GM19438 (cell line): ENCODE results near the gene TRHDE.
"Not testable (repeated sequence)": the region's sequence is repeated elsewhere in the genome, so short reads cannot be mapped to it uniquely, and the experiment has no call there.

Experiments
- ATAC-seq: cut with Tn5 transposase; IDR thresholded peaks from one replicate; pipeline ENCODE4 v1.9.1; 2021; ENCODE audit warnings: low read depth; ENCODE audit not compliant: unreplicated experiment

The TRHDE gene

DNA sequence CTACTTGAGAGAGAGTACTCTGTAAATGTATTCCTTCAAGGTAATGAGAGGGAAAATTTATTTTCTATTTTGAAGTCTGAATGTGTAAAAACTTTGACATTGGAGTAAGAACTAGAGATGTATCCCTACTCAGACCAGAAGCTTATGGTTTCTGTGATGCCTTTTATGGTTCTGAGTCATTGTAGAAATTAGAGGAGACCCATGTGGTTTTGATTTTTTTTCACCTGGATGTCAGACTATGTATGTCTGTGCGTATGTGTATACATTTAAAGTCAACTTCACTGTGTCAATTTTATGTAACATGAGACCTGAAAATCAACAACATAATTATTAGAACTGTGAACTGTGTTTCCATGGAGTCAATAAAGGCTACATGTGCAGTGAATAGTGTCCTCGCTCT lies 302.0 kb downstream of the TRHDE start:
- no peak for ATAC-seq

DNA sequence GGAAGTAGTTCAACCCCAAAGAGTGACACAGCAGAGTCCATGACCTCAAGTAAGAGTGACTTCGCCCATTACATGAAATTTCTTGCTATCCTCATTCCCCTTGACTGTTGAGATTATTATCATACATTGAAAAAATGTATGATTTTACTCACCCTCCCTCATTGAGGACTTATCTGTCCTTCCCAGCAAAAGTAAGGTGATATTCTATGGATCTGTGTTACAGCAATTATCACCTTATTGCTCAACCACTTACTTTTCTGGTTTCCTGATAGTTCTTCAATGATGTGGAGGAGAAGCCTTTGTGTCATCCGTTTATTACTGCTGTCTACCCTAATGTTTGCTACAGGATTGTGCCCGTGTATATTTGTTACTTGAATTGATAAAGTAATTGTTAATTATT lies 306.2 kb downstream of the TRHDE start:
- no peak for ATAC-seq

DNA sequence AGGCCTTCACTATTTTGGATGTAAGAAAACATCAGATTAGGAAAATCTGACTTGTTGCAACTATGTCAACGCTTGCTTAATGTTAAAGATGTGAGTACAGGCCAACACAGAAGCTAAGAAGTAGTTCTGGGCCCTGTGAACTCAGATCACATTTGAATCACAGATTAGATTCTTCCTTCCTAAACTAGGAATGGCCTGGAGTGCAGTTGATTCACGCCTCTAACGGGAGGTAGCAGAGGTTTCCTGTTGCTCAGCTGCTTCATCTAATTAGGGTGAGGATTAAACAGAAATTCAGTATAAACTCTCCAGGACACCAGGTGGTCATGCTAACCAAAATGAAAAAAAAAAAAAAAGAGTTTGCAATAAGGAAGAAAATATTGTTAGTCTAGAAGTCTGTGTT lies 314.3 kb downstream of the TRHDE start:
- no peak for ATAC-seq

DNA sequence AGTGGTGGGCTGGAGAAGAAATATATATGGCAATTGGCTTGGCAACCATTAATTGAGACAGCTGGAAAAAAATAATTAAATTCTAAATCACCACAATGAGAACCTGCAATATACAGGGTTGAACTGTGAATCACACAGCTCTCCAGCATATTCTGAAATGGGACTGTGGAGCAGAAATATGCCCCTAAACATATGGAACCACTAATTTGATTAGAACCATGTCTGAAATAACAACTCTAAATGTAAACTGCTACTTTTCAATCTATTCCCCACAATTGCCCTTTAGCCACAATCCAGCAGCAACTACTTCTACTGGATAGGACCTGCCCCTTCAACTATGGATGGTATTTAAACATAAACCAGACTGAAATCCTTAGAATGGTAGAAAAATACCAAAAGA lies 330.4 kb downstream of the TRHDE start:
- ATAC-seq: no peak

DNA sequence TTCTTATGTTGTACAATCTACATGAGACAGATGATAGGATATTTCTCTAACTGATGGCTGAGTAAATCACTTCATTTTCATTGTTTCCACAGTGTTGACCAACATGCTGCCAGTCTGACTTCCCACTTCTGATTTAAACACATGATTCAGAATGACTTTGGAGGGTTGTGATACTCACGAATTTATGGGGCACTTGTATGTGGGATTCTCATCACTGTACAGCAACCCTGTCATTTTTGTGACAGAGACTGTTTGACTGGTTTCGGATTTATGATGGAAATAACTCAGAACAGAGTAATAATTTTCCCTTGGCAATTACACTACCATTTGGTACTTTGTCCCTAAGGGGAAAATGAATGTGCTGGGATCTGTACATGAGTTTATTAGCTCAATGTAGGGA lies 333.8 kb downstream of the TRHDE start:
- ATAC-seq: no peak

DNA sequence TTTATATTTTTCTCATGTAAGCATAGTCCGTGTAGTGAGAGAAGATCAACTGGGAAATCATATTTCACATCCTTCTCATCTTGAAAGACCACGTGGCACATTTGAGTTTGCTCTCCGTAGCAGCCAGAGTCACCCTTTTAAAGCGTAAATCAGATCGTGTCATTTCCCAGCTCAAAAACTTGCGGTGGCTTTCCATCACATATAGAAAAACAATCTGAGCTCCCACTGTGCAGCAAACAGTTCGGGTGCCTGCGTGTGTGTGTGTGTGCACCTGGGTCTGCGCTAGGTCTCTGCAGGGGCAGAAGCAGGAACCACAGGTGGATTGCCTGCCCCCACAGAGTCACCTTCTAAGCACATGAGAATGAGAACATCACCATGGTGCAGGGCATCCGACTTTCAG lies 338.2 kb downstream of the TRHDE start:
- ATAC-seq: no peak

DNA sequence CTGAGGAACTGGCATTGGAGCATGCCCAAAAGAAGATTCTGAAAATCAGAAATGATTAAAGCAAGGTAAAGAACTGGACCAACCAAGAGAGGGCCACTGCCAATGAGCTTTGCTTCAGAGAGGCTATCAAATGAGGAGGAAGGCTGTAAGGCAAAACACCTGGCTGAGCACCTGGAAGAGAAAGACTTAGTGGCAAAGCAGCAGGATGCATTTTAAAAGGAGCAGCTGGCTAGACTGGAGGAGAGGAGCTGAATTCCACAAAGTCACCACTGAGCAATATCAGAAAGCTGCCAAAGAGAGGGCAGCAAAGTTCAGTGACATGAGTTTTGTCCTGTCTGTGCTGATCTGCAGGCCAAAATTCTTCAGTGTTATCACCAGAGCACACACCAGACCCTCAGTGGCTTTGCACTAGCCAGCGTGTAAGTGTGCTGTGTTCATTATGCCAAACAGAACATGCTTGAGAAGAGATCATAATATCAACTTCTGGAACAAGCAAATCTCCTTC lies 338.7 kb downstream of the TRHDE start:
- no peak for ATAC-seq

DNA sequence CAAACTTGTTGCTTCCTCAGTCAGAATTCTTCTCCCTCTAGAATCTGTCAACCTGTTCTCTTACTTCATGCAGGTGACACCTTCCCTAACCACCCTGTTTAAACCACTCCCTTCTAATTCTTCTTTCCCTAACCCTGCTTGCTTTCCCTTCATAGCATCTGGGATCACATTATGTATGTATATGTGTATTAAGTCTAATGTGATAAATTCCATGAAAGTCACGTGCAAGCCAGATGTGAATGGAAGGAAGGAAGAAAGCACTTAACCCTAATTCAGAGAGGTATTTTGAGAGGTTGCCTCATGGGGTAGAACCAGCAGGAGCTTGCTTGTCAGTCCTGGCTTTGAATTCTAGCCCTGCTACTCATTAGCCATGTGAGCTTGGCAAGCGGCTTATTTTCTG lies 340.0 kb downstream of the TRHDE start:
- ATAC-seq: no peak

DNA sequence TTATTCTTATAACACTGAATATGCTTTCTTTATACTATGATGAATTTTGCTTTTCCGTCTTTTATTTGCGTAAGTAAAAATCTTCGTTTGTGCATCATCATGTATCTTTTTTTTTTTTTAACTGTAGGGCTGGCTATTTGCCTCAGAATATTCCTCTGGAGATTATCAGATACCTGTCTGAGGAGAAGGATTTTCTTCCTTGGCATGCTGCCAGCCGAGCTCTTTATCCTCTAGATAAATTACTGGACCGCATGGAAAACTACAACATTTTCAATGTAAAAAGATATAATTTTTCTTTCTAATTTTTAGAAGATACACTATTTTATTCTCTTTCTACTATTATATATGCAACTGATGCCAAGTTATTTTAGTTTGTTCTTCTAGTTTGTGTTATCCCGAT lies 346.6 kb downstream of the TRHDE start:
- ATAC-seq: no peak

DNA sequence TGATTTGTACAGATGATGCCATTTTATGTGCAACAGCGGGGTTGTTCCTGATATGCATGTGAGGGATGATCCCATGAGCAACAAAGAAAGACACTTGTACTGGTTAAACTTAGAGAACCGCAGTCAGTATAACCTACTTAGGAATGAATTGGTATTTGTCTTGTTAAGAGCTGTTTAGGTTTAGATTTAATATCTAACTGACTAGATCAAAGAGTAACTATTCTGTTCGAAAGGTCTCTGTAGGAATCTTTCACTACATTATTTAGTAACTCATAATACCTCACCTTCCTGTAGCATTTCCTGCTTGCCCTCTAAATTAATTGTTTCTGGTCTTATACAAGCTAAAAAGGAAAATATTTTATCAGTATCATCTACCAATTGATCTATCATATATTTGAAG lies 350.4 kb downstream of the TRHDE start:
- no peak for ATAC-seq

DNA sequence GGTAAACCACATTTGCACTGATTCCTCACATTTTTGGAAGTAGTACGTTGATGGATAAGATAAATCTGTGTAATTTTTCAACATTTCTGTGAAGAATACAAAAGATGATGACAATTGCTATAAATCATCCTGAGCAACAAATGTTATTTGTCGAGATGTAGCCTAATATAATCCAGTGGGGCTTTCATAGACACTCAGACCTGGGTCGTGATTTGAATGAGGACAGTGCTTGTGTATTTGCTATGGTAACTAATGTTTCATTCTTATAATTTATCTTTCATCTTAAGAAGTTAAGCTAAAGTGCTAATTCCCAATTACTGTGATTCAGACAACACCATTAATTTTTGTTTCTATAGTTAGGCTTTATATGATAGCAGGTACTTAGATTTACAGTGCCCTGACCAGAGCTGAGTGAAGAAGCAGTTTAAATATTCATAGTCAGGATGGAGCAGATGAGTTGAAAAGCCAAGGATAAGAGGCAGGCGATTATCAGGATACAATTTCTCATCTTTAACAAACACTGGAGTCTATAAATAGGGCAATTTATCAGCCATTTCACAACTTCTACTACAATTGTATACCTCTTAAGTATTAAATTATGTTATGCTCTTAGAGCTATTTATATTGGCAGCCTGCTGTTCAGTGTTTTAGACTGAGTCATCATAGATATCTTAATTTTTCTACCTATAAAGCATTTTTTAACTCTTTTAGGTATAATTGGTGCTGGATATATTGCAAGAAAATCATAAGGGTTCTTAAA lies 359.9 kb downstream of the TRHDE start:
- ATAC-seq: no peak

DNA sequence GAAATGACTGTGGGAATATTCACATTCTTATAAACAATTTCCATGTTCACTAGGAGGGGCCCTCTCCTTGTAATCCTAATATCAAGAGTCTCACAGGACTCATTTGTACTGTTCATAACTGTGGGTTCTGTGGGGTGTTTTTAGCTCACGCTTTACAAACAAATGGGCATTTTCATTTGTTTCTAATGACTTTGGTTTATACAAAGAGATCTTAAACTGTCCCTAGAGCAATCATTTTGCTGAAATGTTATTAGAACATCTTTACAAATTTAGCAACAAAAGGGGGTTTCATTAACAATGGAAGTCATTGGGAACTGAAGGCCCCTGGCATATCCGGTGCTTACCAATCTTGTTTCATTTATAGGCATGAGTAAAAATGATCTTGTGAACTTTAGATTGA lies 370.5 kb downstream of the TRHDE start:
- ATAC-seq: no peak

DNA sequence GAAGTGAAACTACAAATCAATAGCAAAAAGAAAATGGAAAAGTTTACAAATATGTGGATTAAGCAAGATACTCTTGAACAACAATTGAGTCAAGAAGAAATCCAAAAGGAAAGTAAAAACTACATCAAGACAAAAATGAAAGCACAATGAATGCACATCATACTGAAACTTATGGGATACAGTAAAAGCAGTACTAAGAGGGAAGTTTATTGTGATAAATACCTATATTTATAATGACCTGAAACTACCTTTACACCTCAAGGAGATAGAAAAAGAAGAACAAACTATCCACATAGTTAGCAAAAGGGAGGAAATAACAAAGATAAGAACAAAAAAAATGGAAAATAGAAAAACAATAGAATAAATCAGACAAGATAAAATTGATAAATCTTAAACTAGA lies 375.0 kb downstream of the TRHDE start:
- ATAC-seq: no peak

DNA sequence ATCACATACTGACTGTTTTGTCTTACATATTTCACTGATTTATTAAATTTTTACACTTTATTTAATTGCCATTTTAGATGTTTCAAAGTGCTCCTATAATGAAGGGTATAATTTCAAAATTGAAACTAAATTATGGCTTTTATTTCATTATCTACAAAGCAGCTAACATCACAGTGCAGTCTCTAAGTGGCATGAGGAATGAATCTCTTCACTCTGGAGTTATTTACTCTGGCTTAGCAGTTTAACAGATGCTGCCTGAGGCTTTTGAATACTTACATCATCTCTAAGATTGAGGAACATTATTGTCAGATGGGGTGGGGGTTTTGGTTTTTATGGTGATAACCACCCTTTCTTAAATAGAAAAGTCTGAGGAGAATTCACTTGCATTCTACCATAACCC lies 386.4 kb downstream of the TRHDE start:
- ATAC-seq: no peak

DNA sequence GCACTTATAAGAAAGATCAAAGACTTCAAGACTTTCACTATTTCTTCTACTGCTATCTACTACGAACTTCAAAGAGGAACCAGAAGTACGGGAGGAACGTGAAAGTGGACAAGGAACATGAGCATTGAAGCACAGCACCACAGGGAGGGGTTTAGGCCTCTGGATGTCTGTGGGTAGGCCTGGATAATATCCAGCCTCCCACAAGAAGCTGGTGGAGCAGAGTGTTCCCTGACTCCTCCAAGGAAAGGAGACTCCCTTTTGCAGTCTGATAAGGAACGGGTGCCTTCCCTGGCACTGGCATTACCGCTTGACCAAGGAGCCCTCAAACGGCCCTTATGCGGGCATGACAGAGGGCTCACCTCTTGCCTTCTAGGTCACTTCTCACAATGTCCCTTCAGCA lies 388.0 kb downstream of the TRHDE start:
- ATAC-seq: not testable (repeated sequence)

DNA sequence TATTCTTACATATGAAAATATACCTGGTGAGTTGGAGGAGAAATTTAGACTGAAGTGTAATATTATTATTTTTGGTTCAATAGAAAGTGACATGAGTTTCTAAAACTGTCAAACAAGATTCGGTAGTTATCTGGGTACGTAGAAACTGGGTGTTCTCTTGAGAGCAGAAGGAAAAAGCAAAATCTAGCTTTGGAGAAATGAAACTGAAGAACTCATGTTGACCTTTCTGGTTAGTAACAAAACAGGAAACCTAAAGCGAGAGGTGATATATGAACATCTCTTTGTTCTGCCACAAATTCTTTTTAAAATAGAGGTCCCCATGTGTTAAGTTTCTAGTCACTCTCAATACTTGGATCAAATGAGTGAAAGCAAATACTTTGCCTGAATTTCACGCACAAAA lies 401.7 kb downstream of the TRHDE start:
- ATAC-seq: no peak

DNA sequence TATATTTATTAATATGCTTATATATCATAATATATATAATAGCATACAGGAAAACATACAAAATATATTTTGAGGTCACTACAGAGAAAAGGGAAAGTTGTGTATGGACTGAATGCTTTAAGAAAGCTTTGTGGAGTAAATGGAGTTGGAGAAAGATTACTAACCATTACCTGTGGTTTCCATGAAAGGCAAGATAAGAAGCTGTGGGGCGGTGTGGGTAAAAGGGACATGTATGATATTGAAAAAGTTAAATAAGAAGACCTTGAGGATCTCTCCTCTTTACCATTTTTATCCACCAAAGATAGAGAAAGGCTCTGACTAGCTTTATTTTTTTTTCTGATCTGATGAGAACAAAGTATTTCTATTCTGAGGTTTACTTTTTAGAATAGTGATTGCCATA lies 404.4 kb downstream of the TRHDE start:
- ATAC-seq: no peak

DNA sequence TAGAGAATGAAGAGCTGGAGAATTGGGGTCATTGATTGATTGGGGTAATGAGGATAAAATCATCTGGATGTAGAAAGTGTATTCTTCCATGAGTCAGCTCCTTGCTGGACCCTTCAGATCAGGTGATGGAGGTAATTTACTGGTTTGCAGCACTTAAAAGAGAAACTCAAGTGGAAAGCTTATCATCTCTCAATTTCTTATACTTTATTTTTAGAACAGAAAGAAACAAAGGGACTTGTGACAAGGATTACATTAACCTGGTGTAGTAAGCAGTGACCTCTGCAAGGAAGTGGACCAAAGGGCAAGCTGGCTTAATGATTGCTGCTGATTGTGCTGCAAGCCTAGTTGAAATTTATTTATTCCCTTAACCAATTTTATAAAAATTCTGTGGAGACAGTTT lies 405.0 kb downstream of the TRHDE start:
- no peak for ATAC-seq

DNA sequence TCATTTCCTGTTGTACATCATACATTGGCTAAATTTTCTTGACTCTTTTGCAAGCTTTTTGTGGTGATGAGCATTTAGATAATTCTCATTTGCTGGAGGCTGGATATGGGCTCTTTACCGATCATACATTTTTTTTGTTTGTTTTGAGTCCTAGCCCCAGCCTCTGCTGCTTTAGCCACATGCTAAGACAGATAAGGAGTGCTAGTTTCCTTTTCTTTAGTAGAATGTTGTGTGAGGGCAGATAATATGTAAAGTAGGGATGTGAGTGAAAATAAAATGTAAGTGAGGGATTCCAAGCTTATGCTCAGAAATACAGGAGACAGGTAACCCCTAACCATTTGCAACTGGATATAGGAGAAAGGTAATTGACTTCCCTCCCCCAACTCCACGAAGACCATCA lies 405.7 kb downstream of the TRHDE start:
- ATAC-seq: no peak

DNA sequence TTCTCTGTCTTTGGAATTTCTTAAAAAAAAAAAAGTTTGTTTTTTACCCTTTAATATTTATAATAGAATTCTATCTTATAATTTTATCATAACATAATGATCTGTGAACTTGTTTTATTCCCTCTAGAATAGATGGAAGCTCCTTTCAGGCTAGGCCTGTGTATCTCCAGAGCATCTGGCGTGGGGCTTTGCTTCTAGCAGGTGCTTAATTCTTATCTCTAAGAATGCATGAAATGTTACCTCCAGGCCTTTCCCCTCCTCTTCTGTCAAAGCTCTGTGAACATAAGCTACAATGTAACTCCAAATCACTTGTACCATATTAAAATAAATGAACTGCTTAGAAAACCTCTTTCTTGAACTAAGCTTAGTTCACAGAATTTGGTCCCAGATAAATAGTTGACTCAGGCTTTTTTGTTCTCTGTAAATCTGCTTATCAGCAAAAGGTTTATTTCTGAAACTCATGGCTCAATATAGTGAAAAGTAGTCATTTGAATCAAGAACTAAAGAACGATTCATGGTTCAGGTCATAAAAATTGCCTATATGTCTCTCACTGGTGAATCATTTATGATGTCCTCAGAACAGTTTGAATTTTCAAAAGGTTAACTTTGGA lies 407.1 kb downstream of the TRHDE start:
- no peak for ATAC-seq

DNA sequence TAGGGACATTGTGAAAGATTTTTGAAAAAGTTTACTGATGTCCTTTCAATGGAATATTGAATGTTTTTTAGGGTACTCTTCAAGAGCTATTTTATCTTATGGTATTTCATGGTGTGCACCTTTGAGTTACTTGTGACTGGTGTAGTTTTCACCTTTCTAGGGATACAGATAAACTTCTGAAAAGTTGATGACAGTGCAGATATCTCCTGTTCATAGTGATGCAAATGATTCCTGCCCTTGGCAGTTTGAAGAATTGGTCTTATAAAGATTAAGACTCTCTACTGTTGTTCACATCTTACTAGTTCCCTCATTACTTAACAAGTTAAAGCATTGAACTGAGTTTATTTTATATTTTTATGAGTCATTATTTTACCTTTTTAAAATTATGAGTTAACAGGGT lies 408.9 kb downstream of the TRHDE start:
- ATAC-seq: no peak

DNA sequence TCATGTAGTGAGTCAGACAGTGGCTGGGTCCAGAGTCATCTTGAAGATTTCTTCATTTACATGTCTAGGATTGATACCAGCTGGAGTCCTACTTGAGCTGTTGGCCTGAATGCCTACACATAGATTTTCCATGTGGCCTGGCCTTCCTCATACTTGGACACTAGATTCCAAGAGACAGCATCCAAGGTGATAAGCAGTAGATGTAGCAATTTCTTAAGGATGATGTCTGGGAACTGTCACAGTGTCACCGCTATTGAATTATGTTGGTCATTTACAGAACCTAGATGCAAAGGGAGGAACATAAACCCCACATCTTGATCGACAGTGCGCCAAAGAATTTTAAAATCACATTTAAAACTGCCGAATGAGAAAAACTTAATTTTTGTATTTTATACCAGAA lies 412.3 kb downstream of the TRHDE start:
- no peak for ATAC-seq
